ENCODE data around the gene GRB2.

DNA sequence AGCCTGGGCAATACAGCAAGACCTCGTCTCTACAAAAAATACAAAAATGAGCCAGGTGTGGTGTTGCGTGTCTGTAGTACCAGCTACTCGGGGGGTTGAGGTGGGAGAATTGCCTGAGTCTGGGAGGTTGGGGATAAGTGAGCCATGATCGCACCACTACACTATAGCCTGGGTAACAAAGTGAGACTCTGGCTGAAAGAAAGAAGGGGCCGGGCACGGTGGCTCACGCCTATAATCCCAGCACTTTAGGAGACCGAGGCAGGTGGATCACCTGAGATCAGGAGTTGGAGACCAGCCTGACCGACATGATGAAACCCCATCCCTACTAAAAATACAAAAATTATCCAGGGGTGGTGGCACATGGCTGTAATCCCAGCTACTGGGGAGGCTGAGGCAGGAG, 10.5 kb upstream of the GRB2 start:
- TF ChIP-seq, protein P1, sequence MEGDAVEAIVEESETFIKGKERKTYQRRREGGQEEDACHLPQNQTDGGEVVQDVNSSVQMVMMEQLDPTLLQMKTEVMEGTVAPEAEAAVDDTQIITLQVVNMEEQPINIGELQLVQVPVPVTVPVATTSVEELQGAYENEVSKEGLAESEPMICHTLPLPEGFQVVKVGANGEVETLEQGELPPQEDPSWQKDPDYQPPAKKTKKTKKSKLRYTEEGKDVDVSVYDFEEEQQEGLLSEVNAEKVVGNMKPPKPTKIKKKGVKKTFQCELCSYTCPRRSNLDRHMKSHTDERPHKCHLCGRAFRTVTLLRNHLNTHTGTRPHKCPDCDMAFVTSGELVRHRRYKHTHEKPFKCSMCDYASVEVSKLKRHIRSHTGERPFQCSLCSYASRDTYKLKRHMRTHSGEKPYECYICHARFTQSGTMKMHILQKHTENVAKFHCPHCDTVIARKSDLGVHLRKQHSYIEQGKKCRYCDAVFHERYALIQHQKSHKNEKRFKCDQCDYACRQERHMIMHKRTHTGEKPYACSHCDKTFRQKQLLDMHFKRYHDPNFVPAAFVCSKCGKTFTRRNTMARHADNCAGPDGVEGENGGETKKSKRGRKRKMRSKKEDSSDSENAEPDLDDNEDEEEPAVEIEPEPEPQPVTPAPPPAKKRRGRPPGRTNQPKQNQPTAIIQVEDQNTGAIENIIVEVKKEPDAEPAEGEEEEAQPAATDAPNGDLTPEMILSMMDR (conservative IDR thresholded peaks at IDR 0.05; ENCODE audit: low read depth in 2 of 2), result no peak
- TF ChIP-seq CREB1 (CRISPR knock-in tag; IDR thresholded peaks at IDR 0.05; ENCODE audit: low read depth) (no peak), EZH2 (IDR thresholded peaks at IDR 0.05; ENCODE audit: low read depth, unreplicated experiment) (no peak), REST (IDR thresholded peaks at IDR 0.05; ENCODE audit: unreplicated experiment) (no peak), POLR2AphosphoS5 (IDR thresholded peaks at IDR 0.05; ENCODE audit: low read depth) (no peak), ZNF331 (CRISPR knock-in tag; IDR thresholded peaks at IDR 0.05; ENCODE audit: low read depth) (no peak), EZH2phosphoT487 (IDR thresholded peaks at IDR 0.05; ENCODE audit: unreplicated experiment) (no peak), JUNB (IDR thresholded peaks at IDR 0.05; ENCODE audit: unreplicated experiment) (no peak), ZNF114 (CRISPR knock-in tag; IDR thresholded peaks at IDR 0.05) (no peak)

Measured in GM23338 (cell line).